Uterus (tissue), 4 donors: ENCODE results near the gene ULK4. TPM values are rescaled to one million over a fixed set of nuclear protein-coding genes. Genes with fewer than 3 reads are reported as not detected.

ENCODE experiments used
- DNase-seq, 2 donors: peaks; one replicate each; pipeline ENCODE4 v3.0.0-alpha.2; 2019 to 2020
- H3K27ac ChIP-seq, 2 donors: fragments of 200-600 bp; sonication (generic); 1 replicate in 1 of 2; 2 replicates in 1 of 2; pipeline ENCODE4 v1.5.1; 2016 to 2018
- H3K27me3 ChIP-seq, 2 donors: fragments of 200-600 bp; sonication (generic); one replicate each; pipeline ENCODE4 v1.5.1; 2018 to 2019; ENCODE audit warnings: control low read depth in 1 of 2
- H3K36me3 ChIP-seq, 2 donors: fragments of 200-600 bp; sonication (generic); one replicate each; pipeline ENCODE4 v1.5.1; 2019; ENCODE audit warnings: control low read depth in 1 of 2
- H3K4me1 ChIP-seq, 2 donors: fragments of 200-600 bp; sonication (generic); one replicate each; pipeline ENCODE4 v1.5.1; 2018 to 2019; ENCODE audit warnings: control low read depth in 1 of 2
- H3K4me3 ChIP-seq, 2 donors: fragments of 200-600 bp; sonication (generic); 1 replicate in 1 of 2; 2 replicates in 1 of 2; pipeline ENCODE4 v1.5.1; 2018 to 2019; ENCODE audit warnings: mild to moderate bottlenecking in 1 of 2
- H3K9me3 ChIP-seq, 2 donors: fragments of 200-600 bp; sonication (generic); one replicate each; pipeline ENCODE4 v1.5.1; 2019; ENCODE audit warnings: control low read depth in 1 of 2
- POLR2A ChIP-seq, 2 donors: fragments of 450-650 bp; IDR thresholded peaks; one replicate each; pipeline ENCODE4 v1.6.1; 2016; ENCODE audit warnings: antibody characterized with exemption in 2 of 2, mild to moderate bottlenecking in 1 of 2, moderate library complexity in 1 of 2
- intact Hi-C: fragments of 100-400 bp; cut with DNase I; formaldehyde crosslinking; loops from one replicate; pipeline ENCODE4 v1.15.1; 2023; ENCODE audit warnings: low total_unique reads
- total RNA-seq, 4 donors: library from RNA; depleted of rRNA in 3 of 4; stranded (reverse); fragments of >200 nt in 3 of 4; gene quantifications; one replicate each; pipeline versions ENCODE4 v1.1.0 to v1.2.4, GENCODE V29; 2014 to 2023
- TF ChIP-seq, protein P1 (sequence below), 4 experiments: fragments of 200-600 bp in 2 of 4; fragments of 450-650 bp in 2 of 4; sonication (generic) in 2 of 4; IDR thresholded peaks; one replicate each; pipeline ENCODE4 v1.5.1; 2016 to 2019; ENCODE audit warnings: antibody characterized with exemption in 4 of 4, mild to moderate bottlenecking in 2 of 4, moderate library complexity in 1 of 4
- donor health status: DM: yes; HTN: yes; CAD: no.

Gene ULK4
- total RNA-seq, 4 donors from 2014 or later, result 8.7 to 118 (median 26.1) TPM

DNA sequence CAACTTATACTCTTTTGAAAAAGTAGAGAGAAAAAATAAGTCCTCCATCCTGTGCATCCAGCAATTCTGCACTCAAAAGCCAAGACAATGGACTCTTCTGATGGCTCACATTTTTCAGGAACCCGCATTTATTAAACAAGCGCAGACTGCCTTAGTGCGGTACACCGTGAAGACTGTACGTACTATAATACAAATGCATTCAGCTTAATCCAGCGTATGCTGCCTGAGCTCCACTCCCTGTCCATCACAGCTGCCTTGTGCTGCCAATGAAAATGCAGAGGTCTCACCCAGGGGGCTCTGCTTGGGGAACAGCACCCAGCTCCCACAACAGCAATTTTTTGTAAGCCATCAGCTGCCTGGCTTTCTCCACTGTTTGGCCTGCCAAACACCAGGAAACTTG, 350.9 kb downstream of the ULK4 start:
- Histone ChIP-seq H3K9me3 (no peaks in the 10 kb centered on the region), H3K27me3 (no peaks in the 10 kb centered on the region), H3K4me1 (no peaks in the 10 kb centered on the region), H3K36me3 (no peaks in the 10 kb centered on the region), H3K27ac (no peak overlapping the region), H3K4me3 (no peak overlapping the region)
- DNase-seq, result no peak
- intact Hi-C loops, result no loop called here
- TF ChIP-seq POLR2A (IDR thresholded peaks at IDR 0.05), result no peak
- TF ChIP-seq, protein P1, sequence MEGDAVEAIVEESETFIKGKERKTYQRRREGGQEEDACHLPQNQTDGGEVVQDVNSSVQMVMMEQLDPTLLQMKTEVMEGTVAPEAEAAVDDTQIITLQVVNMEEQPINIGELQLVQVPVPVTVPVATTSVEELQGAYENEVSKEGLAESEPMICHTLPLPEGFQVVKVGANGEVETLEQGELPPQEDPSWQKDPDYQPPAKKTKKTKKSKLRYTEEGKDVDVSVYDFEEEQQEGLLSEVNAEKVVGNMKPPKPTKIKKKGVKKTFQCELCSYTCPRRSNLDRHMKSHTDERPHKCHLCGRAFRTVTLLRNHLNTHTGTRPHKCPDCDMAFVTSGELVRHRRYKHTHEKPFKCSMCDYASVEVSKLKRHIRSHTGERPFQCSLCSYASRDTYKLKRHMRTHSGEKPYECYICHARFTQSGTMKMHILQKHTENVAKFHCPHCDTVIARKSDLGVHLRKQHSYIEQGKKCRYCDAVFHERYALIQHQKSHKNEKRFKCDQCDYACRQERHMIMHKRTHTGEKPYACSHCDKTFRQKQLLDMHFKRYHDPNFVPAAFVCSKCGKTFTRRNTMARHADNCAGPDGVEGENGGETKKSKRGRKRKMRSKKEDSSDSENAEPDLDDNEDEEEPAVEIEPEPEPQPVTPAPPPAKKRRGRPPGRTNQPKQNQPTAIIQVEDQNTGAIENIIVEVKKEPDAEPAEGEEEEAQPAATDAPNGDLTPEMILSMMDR (IDR thresholded peaks at IDR 0.05), result no peak

DNA sequence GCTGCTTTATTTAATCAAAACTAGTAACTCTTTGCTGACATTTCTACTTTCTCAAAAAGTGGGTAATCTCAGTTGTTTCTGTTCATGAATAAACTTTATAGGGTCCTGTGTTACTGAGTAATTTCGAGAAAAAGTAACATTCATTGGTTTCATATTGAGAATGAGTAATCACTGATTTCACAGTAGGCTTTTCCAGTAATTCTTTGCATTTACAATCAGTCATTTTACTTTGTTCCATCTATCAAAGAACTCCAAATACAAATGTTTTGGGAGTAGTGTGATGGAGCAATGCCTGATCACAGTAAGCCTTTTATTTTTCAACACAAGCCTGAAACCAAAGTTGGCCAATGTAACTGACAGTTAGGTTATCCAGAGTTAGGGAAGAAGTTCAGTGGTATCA, 353.6 kb downstream of the ULK4 start:
- Histone ChIP-seq H3K27me3 (no peaks in the 10 kb centered on the region), H3K27ac (no peak overlapping the region), H3K36me3 (no peaks in the 10 kb centered on the region), H3K4me3 (no peak overlapping the region), H3K9me3 (no peaks in the 10 kb centered on the region), H3K4me1 (no peaks in the 10 kb centered on the region)
- no peak for DNase-seq
- TF ChIP-seq POLR2A (IDR thresholded peaks at IDR 0.05), result no peak
- TF ChIP-seq, protein P1 (IDR thresholded peaks at IDR 0.05), result no peak
- intact Hi-C loops, result no loop called here

DNA sequence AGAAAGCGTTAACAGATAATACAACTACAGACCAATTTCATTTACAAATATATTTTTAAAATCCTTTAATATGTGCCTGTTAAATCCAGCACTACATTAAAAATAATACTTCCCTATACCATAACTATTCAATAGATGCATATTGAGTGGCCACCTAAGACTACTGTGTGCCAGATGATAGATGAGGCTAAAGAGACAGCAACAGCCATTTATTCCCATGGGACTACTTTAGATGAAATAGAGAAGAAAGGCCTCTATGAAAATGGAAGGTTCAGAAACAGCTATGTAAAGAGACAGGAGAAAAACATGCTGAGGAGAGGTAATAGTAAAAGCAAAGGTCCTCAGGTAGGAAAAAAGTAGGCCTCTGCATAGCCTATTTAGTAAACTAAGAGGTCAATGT, 358.1 kb downstream of the ULK4 start:
- TF ChIP-seq POLR2A (IDR thresholded peaks at IDR 0.05), result no peak
- TF ChIP-seq, protein P1 (IDR thresholded peaks at IDR 0.05), result no peak
- no peak for DNase-seq
- no peak overlapping the region for H3K4me3 ChIP-seq
- no peaks in the 10 kb centered on the region for H3K4me1 ChIP-seq
- H3K27ac ChIP-seq, result no peak overlapping the region
- intact Hi-C loops, result no loop called here
- no peaks in the 10 kb centered on the region for H3K9me3 ChIP-seq
- H3K36me3 ChIP-seq, result no peaks in the 10 kb centered on the region
- H3K27me3 ChIP-seq, result no peaks in the 10 kb centered on the region

DNA sequence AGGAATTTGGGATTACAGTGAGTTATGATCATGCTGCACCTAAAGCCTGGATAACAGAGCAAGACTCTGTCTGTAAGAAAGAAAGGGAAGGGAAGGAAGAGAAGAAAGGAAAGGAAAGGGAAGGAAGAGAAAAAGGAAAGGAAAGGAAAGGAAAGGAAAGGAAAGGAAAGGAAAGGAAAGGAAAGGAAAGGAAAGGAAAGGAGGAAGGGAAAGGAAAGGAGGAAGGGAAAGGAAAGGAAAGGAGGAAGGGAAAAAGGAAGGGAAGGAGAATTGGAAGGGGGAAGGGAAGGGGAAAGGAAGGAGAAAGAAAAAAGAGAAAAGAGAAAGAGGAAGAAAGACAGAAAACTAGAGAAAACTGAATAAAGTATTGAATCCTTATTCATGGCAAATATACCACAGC, 359.8 kb downstream of the ULK4 start:
- DNase-seq, result no peak
- Histone ChIP-seq H3K27me3 (no peaks in the 10 kb centered on the region), H3K9me3 (no peaks in the 10 kb centered on the region), H3K4me1 (no peaks in the 10 kb centered on the region), H3K36me3 (no peaks in the 10 kb centered on the region), H3K27ac (no peak overlapping the region), H3K4me3 (no peak overlapping the region)
- intact Hi-C loops, result no loop called here
- TF ChIP-seq, protein P1 (IDR thresholded peaks at IDR 0.05), result no peak
- no peak for TF ChIP-seq POLR2A (IDR thresholded peaks at IDR 0.05)

DNA sequence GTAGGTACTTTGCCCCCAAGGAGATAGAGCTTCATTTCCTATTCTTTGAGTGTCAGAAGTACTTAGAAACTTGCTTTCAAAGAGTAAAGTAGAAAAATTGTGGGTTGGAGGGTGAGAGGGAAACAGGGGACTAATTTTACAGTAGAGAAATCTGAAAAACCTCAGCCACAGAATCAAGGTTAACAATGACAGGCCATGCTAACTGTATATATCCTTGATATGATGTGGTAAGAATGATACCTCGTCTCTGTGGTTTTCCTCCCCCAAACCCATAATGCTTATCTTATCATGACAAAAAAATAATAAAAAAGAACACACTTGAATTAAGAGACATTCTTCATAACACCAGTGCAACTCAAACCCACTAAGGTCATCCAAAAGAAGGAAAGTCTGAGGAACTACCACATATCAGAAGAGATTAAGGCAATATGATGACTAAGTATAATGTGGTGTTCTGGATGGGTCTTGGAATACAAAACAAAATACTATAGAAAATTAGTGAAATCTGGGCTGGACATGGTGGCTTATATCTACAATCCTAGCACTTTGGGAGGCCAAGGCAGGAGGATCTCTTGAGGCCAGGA, 360.4 kb downstream of the ULK4 start:
- Histone ChIP-seq H3K4me3 (no peak overlapping the region), H3K36me3 (no peaks in the 10 kb centered on the region), H3K27ac (no peak overlapping the region), H3K27me3 (no peaks in the 10 kb centered on the region), H3K4me1 (no peaks in the 10 kb centered on the region), H3K9me3 (no peaks in the 10 kb centered on the region)
- no peak for TF ChIP-seq POLR2A (IDR thresholded peaks at IDR 0.05)
- TF ChIP-seq, protein P1 (IDR thresholded peaks at IDR 0.05), result no peak
- DNase-seq, result no peak
- intact Hi-C loops, result no loop called here
